GM13977 (cell line): ENCODE results near the gene ADGRD2.

ENCODE experiments used
- DNase-seq: peaks from one replicate; pipeline ENCODE4 v3.0.0; 2012; ENCODE audit warnings: low spot score
- CTCF ChIP-seq: IDR thresholded peaks from 2 replicates; pipeline ENCODE4 v1.5.1; 2012; ENCODE audit warnings: mild to moderate bottlenecking, control low read depth; ENCODE audit not compliant: insufficient read depth; ENCODE audit errors: extremely low read depth, missing control alignments
- in situ Hi-C: fragments of 300-500 bp; cut with MboI; formaldehyde crosslinking; loops from one replicate; pipeline ENCODE4 v1.12.0; 2022; ENCODE audit warnings: low sequenced_read_pairs, low pct_unique_long_range_greater_than_20kb, mixed read lengths, inconsistent platforms; ENCODE audit not compliant: unreplicated experiment

Gene ADGRD2

DNA sequence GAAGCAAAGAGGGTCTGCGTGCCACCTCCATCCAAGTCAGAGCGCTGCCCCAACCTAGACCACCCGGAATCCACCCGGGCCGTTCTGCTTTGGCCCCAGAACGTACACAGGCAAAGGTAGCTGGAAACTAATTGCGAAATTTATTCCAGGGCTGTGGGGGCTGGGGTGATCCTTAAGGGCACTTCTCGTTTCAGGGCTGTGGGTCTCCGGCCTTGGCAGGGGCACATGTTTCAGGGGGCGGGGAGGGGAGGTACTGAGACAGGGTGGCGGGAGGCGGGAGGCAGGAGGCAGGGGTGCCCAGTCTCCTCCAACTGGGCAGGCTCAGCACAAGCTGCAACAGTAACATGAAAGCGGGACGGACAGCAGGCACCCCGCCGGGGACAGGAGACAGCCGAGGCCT lies 30.9 kb downstream of the ADGRD2 start:
- DNase-seq = no peak
- in situ Hi-C loops = no loop called here
- TF ChIP-seq CTCF = no peak

GRCh38 chr9:124482431-124483031 lies 32.3 kb downstream of the ADGRD2 start:
- no peak for TF ChIP-seq CTCF
- in situ Hi-C loops = no loop called here
- no peak for DNase-seq

DNA sequence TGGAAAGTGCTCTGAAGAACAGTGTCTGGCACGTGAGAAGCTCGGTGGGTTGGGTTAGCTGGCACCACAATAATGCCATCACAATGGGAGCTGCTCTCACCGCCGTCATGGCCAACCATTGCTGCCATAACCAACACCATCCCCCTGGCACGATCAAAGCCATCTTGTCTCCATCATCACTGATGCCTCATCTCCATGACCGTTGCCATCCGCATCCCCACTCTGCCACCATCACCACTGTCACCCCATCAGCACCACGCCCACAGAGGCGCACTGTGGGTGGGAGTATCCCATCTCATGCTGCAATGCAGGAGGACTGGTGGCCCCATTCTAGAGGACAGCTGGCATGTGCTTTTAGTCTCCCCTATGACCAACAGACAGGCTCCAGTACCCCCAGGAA lies 33.2 kb downstream of the ADGRD2 start:
- no peak for DNase-seq
- in situ Hi-C loops = no loop called here
- no peak for TF ChIP-seq CTCF

DNA sequence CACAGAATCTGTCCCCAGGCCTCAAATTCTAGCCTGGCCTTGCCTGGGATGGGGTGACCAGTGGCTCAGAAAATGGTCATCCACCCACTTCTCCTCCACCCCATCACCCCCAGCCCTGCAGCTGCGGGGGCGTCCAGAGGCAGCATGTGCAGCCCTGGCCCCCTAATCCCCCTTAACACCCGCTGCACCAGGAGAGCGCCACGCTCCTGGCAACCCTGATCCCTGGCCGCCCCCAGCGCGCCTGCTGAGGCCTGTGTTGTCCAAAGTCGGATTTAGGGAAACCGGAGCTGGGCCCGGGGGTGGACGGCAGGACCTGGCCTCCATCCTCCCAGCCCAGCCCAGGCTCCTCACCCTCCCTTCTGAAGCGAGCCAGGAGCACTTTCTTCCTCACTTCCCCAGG lies 35.0 kb downstream of the ADGRD2 start:
- DNase-seq = no peak
- in situ Hi-C loops = no loop called here
- no peak for TF ChIP-seq CTCF

- in situ Hi-C loops = no loop called here
- DNase-seq = no peak
- no peak for TF ChIP-seq CTCF
Measured at GRCh38 chr9:124485936-124486335, 35.7 kb downstream of the ADGRD2 start.

DNA sequence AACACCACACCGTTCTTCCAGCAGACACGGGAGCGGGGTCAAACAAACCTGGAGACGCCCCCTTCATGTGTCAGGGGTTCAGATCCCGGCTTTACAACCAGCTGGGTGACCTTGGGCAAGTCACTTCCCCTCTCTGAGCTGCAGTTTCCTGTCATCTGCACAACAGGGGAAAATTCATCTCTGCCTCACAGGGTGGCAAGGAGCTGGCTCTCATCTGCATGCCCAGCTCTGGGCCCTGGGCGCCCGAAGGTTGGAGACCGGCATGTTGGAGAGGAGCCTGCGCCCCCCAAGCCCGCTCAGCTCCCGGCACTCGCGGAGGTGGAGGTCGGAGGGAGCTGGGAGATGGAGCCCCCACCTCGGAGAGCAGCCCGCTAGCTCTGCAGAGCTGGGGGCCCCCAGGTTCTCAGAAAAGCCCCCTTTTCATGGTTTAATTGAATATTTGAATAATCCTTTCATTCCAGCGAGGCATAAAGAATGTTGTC lies 36.6 kb downstream of the ADGRD2 start:
- in situ Hi-C loops = no loop called here
- no peak for TF ChIP-seq CTCF
- DNase-seq = no peak
